ENCODE data around the gene KLHL13. TPM values are rescaled to one million over a fixed set of nuclear protein-coding genes. Genes with fewer than 3 reads are reported as not detected.

The KLHL13 gene
- total and polyA plus RNA-seq, 8 donors, result 1.8 to 45.0 (median 4.3) TPM

GRCh38 chrX:117995378-117995777 is 121.2 kb downstream of the KLHL13 start:
- intact Hi-C loops (cut with DNase I; ENCODE audit: low total_unique reads), result no loop called here
- no peaks in the 10 kb centered on the region for H3K36me3 ChIP-seq
- WGBS, 5 donors, result 81 to 100% (median 88%) methylated on average over 1 of the region's 1 CpG

GRCh38 chrX:117992192-117992723 is 124.4 kb downstream of the KLHL13 start:
- TF ChIP-seq POLR2A (IDR thresholded peaks at IDR 0.05) (no peak), CTCF (IDR thresholded peaks at IDR 0.05) (no peak), POLR2AphosphoS5 (IDR thresholded peaks at IDR 0.05) (no peak), EP300 (IDR thresholded peaks at IDR 0.05) (no peak)
- no peak overlapping the region for H3K4me3 ChIP-seq
- no peak overlapping the region for H3K27ac ChIP-seq
- H3K36me3 ChIP-seq, result no peaks in the 10 kb centered on the region
- intact Hi-C loops (cut with DNase I; ENCODE audit: low total_unique reads), result no loop called here
- H3K4me1 ChIP-seq, result no peaks in the 10 kb centered on the region
- H3K27me3 ChIP-seq, result no peaks in the 10 kb centered on the region
- no peak for DNase-seq
- 43 to 94% (median 77%) methylated on average over 1 of the region's 1 CpG for WGBS, 5 donors
- no peaks in the 10 kb centered on the region for H3K9me3 ChIP-seq

More at GRCh38 chrX:117995378-117995777, 121.2 kb downstream of the KLHL13 start:
- Histone ChIP-seq H3K27ac (no peak overlapping the region), H3K4me3 (no peak overlapping the region), H3K9me3 (no peaks in the 10 kb centered on the region), H3K4me1 (no peaks in the 10 kb centered on the region), H3K27me3 (no peaks in the 10 kb centered on the region)
- no peak for DNase-seq
- TF ChIP-seq CTCF (IDR thresholded peaks at IDR 0.05), result no peak
- TF ChIP-seq POLR2A (IDR thresholded peaks at IDR 0.05), result no peak
- TF ChIP-seq POLR2AphosphoS5 (IDR thresholded peaks at IDR 0.05), result no peak
- no peak for TF ChIP-seq EP300 (IDR thresholded peaks at IDR 0.05)

GRCh38 chrX:117990438-117990837 is 126.2 kb downstream of the KLHL13 start:
- Histone ChIP-seq H3K4me1 (no peaks in the 10 kb centered on the region), H3K27me3 (no peaks in the 10 kb centered on the region), H3K36me3 (no peaks in the 10 kb centered on the region), H3K27ac (no peak overlapping the region), H3K9me3 (no peaks in the 10 kb centered on the region), H3K4me3 (no peak overlapping the region)
- intact Hi-C loops (cut with DNase I; ENCODE audit: low total_unique reads), result no loop called here
- 62 to 71% (median 66%) methylated on average over 3 of the region's 3 CpGs for WGBS, 5 donors
- no peak for TF ChIP-seq POLR2AphosphoS5 (IDR thresholded peaks at IDR 0.05)
- TF ChIP-seq EP300 (IDR thresholded peaks at IDR 0.05), result no peak
- TF ChIP-seq CTCF (IDR thresholded peaks at IDR 0.05), result no peak
- no peak for TF ChIP-seq POLR2A (IDR thresholded peaks at IDR 0.05)
- no peak for DNase-seq

- H3K4me3 ChIP-seq, result no peak overlapping the region
- TF ChIP-seq CTCF (IDR thresholded peaks at IDR 0.05) (no peak), POLR2A (IDR thresholded peaks at IDR 0.05) (no peak), POLR2AphosphoS5 (IDR thresholded peaks at IDR 0.05) (no peak), EP300 (IDR thresholded peaks at IDR 0.05) (no peak)
- no peaks in the 10 kb centered on the region for H3K4me1 ChIP-seq
- DNase-seq, result no peak
- no peaks in the 10 kb centered on the region for H3K27me3 ChIP-seq
- H3K27ac ChIP-seq, result no peak overlapping the region
- intact Hi-C loops (cut with DNase I; ENCODE audit: low total_unique reads), result no loop called here
- H3K9me3 ChIP-seq, result no peaks in the 10 kb centered on the region
- H3K36me3 ChIP-seq, result no peaks in the 10 kb centered on the region
These were observed 127.1 kb downstream of the KLHL13 start for GRCh38 chrX:117989512-117989911.
